Astrocyte of the cerebellum (primary cell): ENCODE results near the gene GDF2.

Source experiments
- DNase-seq: peaks from one replicate; pipeline ENCODE4 v3.0.0-alpha.2; 2011; ENCODE audit warnings: low read depth
- H3K4me3 ChIP-seq: 2 replicates; pipeline ENCODE4 v1.5.1; 2011; ENCODE audit warnings: mild to moderate bottlenecking, low read depth, low read length, moderate library complexity
- in situ Hi-C: cut with HindIII; loops from 2 replicates; pipeline ENCODE4 v1.10.0; 2017; ENCODE audit warnings: low sequenced_read_pairs
- TF ChIP-seq, protein P1 (sequence below): IDR thresholded peaks from 2 replicates; pipeline ENCODE4 v1.5.1; 2012; ENCODE audit warnings: low read length, low read depth, moderate library complexity, mild to moderate bottlenecking; ENCODE audit errors: missing control alignments

The GDF2 gene

DNA sequence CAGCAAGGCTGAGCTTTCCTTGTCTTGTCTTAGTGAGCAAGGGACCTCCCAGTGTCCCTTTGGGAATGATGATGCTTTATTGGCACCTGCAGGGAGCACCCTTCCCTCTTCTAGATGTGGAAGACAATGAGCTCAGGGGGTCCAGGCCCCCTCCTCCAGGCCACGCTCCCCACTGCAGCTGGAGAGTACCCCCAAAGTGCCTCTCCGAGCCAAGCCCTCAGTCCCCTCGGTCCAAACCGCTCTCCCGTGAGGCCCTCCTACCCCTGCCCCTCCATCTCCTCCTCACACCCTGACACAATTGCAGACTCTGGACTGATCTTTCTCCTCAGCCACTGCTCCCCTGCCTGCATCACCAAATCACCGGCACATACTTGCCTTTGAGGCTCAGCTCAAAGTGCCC, 42.7 kb downstream of the GDF2 start:
- no peak overlapping the region for H3K4me3 ChIP-seq
- TF ChIP-seq, protein P1, sequence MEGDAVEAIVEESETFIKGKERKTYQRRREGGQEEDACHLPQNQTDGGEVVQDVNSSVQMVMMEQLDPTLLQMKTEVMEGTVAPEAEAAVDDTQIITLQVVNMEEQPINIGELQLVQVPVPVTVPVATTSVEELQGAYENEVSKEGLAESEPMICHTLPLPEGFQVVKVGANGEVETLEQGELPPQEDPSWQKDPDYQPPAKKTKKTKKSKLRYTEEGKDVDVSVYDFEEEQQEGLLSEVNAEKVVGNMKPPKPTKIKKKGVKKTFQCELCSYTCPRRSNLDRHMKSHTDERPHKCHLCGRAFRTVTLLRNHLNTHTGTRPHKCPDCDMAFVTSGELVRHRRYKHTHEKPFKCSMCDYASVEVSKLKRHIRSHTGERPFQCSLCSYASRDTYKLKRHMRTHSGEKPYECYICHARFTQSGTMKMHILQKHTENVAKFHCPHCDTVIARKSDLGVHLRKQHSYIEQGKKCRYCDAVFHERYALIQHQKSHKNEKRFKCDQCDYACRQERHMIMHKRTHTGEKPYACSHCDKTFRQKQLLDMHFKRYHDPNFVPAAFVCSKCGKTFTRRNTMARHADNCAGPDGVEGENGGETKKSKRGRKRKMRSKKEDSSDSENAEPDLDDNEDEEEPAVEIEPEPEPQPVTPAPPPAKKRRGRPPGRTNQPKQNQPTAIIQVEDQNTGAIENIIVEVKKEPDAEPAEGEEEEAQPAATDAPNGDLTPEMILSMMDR, result no peak
- DNase-seq, result no peak
- in situ Hi-C loops, result no loop called here

DNA sequence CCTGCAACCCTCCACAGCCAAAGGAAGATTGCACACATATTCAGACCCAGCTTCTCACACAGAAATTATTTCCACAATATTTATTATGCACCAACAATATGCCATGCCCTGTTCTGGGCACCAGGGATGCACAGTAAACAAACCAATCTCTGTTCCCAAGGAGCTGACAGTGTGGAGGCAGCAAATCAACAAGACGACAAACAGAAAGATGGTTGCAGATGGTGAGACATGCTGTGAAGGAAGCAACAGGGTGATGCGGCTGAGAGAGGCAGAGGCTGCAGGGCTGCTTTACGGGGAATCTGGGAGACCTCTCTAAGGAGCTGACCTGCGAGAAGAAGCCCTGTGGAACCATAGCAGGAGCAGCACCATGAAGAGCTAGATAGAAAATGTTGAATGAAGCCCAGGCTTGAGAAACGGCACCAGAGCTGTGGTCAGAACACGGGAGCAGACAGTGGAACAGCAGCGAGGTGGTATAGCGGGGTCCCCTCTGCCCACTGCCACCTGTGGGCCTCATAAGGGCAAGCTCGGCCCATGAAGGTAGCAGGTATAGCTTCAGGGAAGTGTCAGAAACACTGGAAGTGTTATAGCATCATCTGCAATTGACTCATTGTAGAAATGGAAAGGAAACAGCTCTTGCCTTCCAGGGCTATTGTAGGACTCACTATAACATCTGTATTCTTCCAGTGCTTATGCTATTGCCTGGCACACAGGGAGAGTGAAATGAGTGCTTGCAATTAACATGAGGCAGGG, 43.4 kb downstream of the GDF2 start:
- DNase-seq, result no peak
- in situ Hi-C loops, result no loop called here
- H3K4me3 ChIP-seq, result no peak overlapping the region
- TF ChIP-seq, protein P1, result no peak

- in situ Hi-C loops, result no loop called here
- TF ChIP-seq, protein P1, result no peak
- no peak overlapping the region for H3K4me3 ChIP-seq
- DNase-seq, result no peak
Observed at GRCh38 chr10:47366181-47366631, 44.0 kb downstream of the GDF2 start.

- no peak for DNase-seq
- no peak overlapping the region for H3K4me3 ChIP-seq
- in situ Hi-C loops, result no loop called here
- TF ChIP-seq, protein P1, result no peak
Observed at GRCh38 chr10:47366731-47367460, 44.6 kb downstream of the GDF2 start.

- DNase-seq, result no peak
- in situ Hi-C loops, result no loop called here
- TF ChIP-seq, protein P1, result no peak
- H3K4me3 ChIP-seq, result no peak overlapping the region
Observed at GRCh38 chr10:47367646-47368045, 45.4 kb downstream of the GDF2 start.

DNA sequence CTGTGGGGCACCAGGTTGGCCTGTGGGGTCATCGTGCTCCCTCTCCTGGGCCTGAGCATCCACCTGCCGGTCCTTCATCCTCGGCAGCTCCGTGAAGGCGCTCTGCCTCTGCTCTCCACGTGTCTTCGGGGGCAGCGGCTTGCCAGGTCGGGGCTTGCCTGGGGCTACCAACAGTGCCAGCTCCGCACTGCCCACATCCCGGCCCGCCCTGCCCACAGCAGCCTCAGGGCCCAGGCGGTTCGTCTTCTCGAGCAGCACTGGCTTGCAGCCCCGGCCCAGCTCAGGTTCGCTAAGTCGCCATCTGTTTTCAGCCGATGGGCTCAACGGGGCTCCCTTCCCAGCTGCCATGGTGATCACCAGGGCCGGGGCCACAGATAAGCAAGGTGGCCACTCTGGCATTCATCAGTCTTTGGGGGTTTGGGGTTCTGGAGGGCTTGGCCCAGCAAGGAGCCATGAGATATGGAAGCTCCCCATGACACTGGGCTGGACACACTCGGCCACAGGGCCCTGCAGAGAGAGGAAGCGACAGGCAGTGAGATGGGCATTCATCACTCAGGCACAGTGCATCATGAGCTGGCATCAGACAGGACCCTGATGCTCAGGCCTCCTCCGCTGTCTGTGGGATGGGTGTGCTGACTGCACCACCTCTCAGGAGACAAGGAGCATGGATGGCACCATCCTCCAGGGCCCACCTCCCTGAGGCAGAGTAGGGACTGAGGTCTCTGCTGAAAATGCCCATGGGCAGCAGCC, 46.4 kb downstream of the GDF2 start:
- in situ Hi-C loops, result no loop called here
- H3K4me3 ChIP-seq, result no peak overlapping the region
- TF ChIP-seq, protein P1, result no peak
- no peak for DNase-seq
